HEK293T (cell line): Measurements from ENCODE around the gene NAT9.

Experiments
- FOXM1 ChIP-seq: fragments of 450-650 bp; IDR thresholded peaks from 2 replicates; pipeline ENCODE4 v1.6.1; 2017; ENCODE audit warnings: mild to moderate bottlenecking, borderline replicate concordance
- L3MBTL2 ChIP-seq: fragments of 450-650 bp; conservative IDR thresholded peaks from 2 replicates; pipeline ENCODE4 v1.6.1; 2016; ENCODE audit warnings: mild to moderate bottlenecking
- LEF1 ChIP-seq: fragments of 450-650 bp; IDR thresholded peaks from 2 replicates; pipeline ENCODE4 v1.6.1; 2017; ENCODE audit warnings: mild to moderate bottlenecking, borderline replicate concordance
- SP1 ChIP-seq: fragments of 450-650 bp; IDR thresholded peaks from 2 replicates; pipeline ENCODE4 v1.6.1; 2017

DNA sequence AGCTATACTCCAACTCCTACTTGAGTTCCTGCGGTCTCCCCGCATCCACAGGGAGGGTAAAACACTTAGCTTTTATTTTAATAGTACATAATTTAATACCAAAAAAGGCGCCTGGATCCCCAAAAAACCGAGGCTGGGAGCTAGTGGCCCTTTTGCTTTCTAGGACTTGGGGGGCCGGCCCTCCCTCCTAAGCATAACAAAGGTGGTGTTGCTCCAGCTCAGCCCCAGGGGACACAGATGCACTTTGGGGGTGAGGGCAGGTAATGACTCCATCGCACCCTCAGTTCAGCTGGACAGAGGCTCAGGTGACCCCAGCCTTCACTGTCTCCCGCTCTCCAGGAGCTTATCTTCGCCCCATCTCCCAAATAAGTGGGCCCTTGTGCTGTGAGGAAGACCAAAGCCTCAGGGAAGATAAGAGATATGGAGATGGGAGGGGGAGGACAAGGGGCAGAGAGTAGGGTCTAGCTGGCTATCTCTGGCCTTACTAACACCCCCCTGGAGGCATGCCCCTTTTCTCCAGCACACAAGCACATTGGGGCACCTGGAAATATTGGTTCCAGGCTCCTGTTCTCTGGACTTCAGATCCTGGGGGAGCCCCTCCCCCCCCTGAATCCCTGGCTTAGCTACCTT, 30.5 kb downstream of the NAT9 start:
- TF ChIP-seq FOXM1 (no peak), L3MBTL2 (no peak), SP1 (no peak), LEF1 (no peak)
